ENCODE measurements around the gene DYNLRB1. TPM values are rescaled to one million over a fixed set of nuclear protein-coding genes. Genes with fewer than 3 reads are reported as not detected.

Gene DYNLRB1
- total and polyA plus RNA-seq, 2 experiments from 2014 or later = 103 to 224 TPM

GRCh38 chr20:34547844-34548613, 31.8 kb downstream of the DYNLRB1 start:
- Histone ChIP-seq H3K4me2 (no peak overlapping the region), H3K27me3 (no peaks in the 10 kb centered on the region), H3K4me1 (ENCODE audit: insufficient read depth) (no peaks in the 10 kb centered on the region), H4K20me1 (ENCODE audit: insufficient read depth, poor library complexity, severe bottlenecking) (no peaks in the 10 kb centered on the region), H3K4me3 (no peak overlapping the region), H2AFZ (no peak overlapping the region), H3K27ac (no peak overlapping the region), H3K79me2 (no peaks in the 10 kb centered on the region), H3K9me2 (replicated peaks; ENCODE audit: insufficient read depth) (no peaks in the 10 kb centered on the region), H3K9me3 (ENCODE audit: low read depth) (no peaks in the 10 kb centered on the region), H3K36me3 (replicated peaks; ENCODE audit: insufficient read depth, low read depth) (no peaks in the 10 kb centered on the region)
- no peak for TF ChIP-seq EZH2 (IDR thresholded peaks at IDR 0.05; ENCODE audit: borderline replicate concordance)
- no peak for TF ChIP-seq EZH2phosphoT487 (IDR thresholded peaks at IDR 0.05; ENCODE audit: low read depth, severe bottlenecking, unreplicated experiment)
- no peak for TF ChIP-seq CTCF (IDR thresholded peaks at IDR 0.05; ENCODE audit: poor library complexity)
- 94% methylated on average over 22 of the region's 22 CpGs for WGBS (ENCODE audit: low lambda C conversion rate, missing lambda C conversion rate)
- no peak for DNase-seq (ENCODE audit: low spot score)

GRCh38 chr20:34549291-34549928, 33.2 kb downstream of the DYNLRB1 start:
- Histone ChIP-seq H3K36me3 (replicated peaks; ENCODE audit: insufficient read depth, low read depth) (no peaks in the 10 kb centered on the region), H3K4me2 (no peak overlapping the region), H3K27me3 (no peaks in the 10 kb centered on the region), H3K4me3 (no peak overlapping the region), H3K9me3 (ENCODE audit: low read depth) (no peaks in the 10 kb centered on the region), H3K9me2 (replicated peaks; ENCODE audit: insufficient read depth) (no peaks in the 10 kb centered on the region), H2AFZ (no peak overlapping the region), H3K4me1 (ENCODE audit: insufficient read depth) (no peaks in the 10 kb centered on the region), H3K27ac (no peak overlapping the region), H3K79me2 (no peaks in the 10 kb centered on the region), H4K20me1 (ENCODE audit: insufficient read depth, poor library complexity, severe bottlenecking) (no peaks in the 10 kb centered on the region)
- peak; percentile 62 for DNase-seq (ENCODE audit: low spot score)
- 40% methylated on average over 20 of the region's 20 CpGs for WGBS (ENCODE audit: low lambda C conversion rate, missing lambda C conversion rate)
- TF ChIP-seq EZH2 (IDR thresholded peaks at IDR 0.05; ENCODE audit: borderline replicate concordance) = no peak
- TF ChIP-seq EZH2phosphoT487 (IDR thresholded peaks at IDR 0.05; ENCODE audit: low read depth, severe bottlenecking, unreplicated experiment) = no peak
- no peak for TF ChIP-seq CTCF (IDR thresholded peaks at IDR 0.05; ENCODE audit: poor library complexity)

GRCh38 chr20:34549929-34550305, 33.7 kb downstream of the DYNLRB1 start:
- TF ChIP-seq EZH2 (IDR thresholded peaks at IDR 0.05; ENCODE audit: borderline replicate concordance) (no peak), CTCF (IDR thresholded peaks at IDR 0.05; ENCODE audit: poor library complexity) (no peak), EZH2phosphoT487 (IDR thresholded peaks at IDR 0.05; ENCODE audit: low read depth, severe bottlenecking, unreplicated experiment) (no peak)
- Histone ChIP-seq H3K9me3 (ENCODE audit: low read depth) (no peaks in the 10 kb centered on the region), H3K4me1 (ENCODE audit: insufficient read depth) (no peaks in the 10 kb centered on the region), H3K27me3 (no peaks in the 10 kb centered on the region), H3K36me3 (replicated peaks; ENCODE audit: insufficient read depth, low read depth) (no peaks in the 10 kb centered on the region), H3K4me3 (no peak overlapping the region), H4K20me1 (ENCODE audit: insufficient read depth, poor library complexity, severe bottlenecking) (no peaks in the 10 kb centered on the region), H3K27ac (no peak overlapping the region), H3K79me2 (no peaks in the 10 kb centered on the region), H3K4me2 (no peak overlapping the region), H3K9me2 (replicated peaks; ENCODE audit: insufficient read depth) (no peaks in the 10 kb centered on the region), H2AFZ (no peak overlapping the region)
- DNase-seq (ENCODE audit: low spot score) = no peak
- 95% methylated on average over 13 of the region's 13 CpGs for WGBS (ENCODE audit: low lambda C conversion rate, missing lambda C conversion rate)

Data from hepatocyte (in vitro differentiated cells).